HepG2 (cell line): ENCODE measurements around the gene ADGRG6. TPM values are rescaled to one million over a fixed set of nuclear protein-coding genes. Genes with fewer than 3 reads are reported as not detected.

ENCODE experiments used
- SMARCE1 ChIP-seq: fragments of 450-650 bp; IDR thresholded peaks from 2 replicates; pipeline ENCODE4 v1.6.1; 2017; ENCODE audit warnings: borderline replicate concordance
- TEAD2 ChIP-seq: sonication (generic); formaldehyde crosslinking; IDR thresholded peaks from 2 replicates; pipeline ENCODE4 v1.9.0; 2021; ENCODE audit warnings: missing genetic modification reagents
- ZFP1 ChIP-seq: IDR thresholded peaks from 2 replicates; pipeline ENCODE4 v1.6.1; 2016
- polyA plus RNA-seq, 8 experiments: library from polyadenylated mRNA; depleted of rRNA in 3 of 8; stranded (reverse) in 7 of 8; unstranded in 1 of 8; fragments of >200 nt; fragmentation: Illumina TruSeq in 4 of 8; extraction: Trizol in 4 of 8; gene quantifications; 2 replicates each; pipeline versions ENCODE4 v1.2.1 to v1.2.3, GENCODE V29; 2011 to 2016; ENCODE audit warnings: low read depth in 4 of 8, missing spikeins in 1 of 8, mixed read lengths in 1 of 8; ENCODE audit not compliant: insufficient read depth in 1 of 8
- total RNA-seq, 5 experiments: library from RNA; depleted of rRNA; stranded (reverse); fragments of >200 nt; fragmentation: Illumina TruSeq; extraction: Trizol; gene quantifications; 2 replicates each; pipeline ENCODE4 v1.2.3, GENCODE V29; 2016; ENCODE audit warnings: low read depth in 1 of 5
- TF ChIP-seq, protein P1 (sequence below): sonication (generic); formaldehyde crosslinking; IDR thresholded peaks from 2 replicates; pipeline ENCODE4 v1.5.1; 2020; ENCODE audit warnings: mild to moderate bottlenecking, missing genetic modification reagents, borderline replicate concordance
- TF ChIP-seq, protein P2 (sequence below): sonication (generic); formaldehyde crosslinking; IDR thresholded peaks from 2 replicates; pipeline ENCODE4 v1.4.0; 2020; ENCODE audit warnings: missing genetic modification reagents, borderline replicate concordance
- TF ChIP-seq, protein P3 (sequence below): sonication (generic); formaldehyde crosslinking; IDR thresholded peaks from 2 replicates; pipeline ENCODE4 v1.4.0; 2020; ENCODE audit warnings: missing genetic modification reagents
- TF ChIP-seq, protein P4 (sequence below): sonication (generic); formaldehyde crosslinking; IDR thresholded peaks from 2 replicates; pipeline ENCODE4 v1.8.0; 2022; ENCODE audit warnings: mild to moderate bottlenecking, missing genetic modification reagents; ENCODE audit not compliant: insufficient replicate concordance
- TF ChIP-seq, protein P5 (sequence below): sonication (generic); formaldehyde crosslinking; IDR thresholded peaks from 2 replicates; pipeline ENCODE4 v1.4.0; 2020; ENCODE audit warnings: missing genetic modification reagents

The ADGRG6 gene
- total and polyA plus RNA-seq, 2 of the 13 experiments (the other 11 are each of a cell fraction or from before 2014, with no cell fraction given) = 129 to 249 TPM

DNA sequence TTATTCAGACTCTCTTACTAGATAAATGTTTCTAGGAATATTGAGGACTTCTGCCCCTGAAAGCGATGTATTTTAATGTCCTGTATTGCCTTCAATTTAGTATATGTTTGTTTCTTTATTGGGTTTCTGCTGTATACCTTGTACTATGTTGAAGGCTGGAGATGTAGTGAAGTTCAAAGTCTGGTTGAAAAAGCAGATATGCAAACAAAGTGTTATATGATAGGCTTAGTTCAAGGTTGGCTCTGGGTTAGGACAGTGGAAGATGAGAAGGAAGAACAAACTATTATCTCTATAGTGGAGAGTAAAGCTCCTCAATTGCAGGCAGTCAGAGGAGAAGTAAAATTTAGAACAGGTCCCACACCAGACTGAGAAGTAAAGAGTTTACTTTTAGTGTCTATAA is 36.3 kb upstream of the ADGRG6 start (continued):
- TF ChIP-seq, protein P1, sequence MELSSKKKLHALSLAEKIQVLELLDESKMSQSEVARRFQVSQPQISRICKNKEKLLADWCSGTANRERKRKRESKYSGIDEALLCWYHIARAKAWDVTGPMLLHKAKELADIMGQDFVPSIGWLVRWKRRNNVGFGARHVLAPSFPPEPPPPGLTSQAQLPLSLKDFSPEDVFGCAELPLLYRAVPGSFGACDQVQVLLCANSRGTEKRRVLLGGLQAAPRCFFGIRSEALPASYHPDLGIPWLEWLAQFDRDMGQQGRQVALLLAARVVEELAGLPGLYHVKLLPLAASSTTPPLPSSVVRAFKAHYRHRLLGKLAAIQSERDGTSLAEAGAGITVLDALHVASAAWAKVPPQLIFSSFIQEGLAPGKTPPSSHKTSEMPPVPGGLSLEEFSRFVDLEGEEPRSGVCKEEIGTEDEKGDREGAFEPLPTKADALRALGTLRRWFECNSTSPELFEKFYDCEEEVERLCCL = no peak
- TF ChIP-seq, protein P2, sequence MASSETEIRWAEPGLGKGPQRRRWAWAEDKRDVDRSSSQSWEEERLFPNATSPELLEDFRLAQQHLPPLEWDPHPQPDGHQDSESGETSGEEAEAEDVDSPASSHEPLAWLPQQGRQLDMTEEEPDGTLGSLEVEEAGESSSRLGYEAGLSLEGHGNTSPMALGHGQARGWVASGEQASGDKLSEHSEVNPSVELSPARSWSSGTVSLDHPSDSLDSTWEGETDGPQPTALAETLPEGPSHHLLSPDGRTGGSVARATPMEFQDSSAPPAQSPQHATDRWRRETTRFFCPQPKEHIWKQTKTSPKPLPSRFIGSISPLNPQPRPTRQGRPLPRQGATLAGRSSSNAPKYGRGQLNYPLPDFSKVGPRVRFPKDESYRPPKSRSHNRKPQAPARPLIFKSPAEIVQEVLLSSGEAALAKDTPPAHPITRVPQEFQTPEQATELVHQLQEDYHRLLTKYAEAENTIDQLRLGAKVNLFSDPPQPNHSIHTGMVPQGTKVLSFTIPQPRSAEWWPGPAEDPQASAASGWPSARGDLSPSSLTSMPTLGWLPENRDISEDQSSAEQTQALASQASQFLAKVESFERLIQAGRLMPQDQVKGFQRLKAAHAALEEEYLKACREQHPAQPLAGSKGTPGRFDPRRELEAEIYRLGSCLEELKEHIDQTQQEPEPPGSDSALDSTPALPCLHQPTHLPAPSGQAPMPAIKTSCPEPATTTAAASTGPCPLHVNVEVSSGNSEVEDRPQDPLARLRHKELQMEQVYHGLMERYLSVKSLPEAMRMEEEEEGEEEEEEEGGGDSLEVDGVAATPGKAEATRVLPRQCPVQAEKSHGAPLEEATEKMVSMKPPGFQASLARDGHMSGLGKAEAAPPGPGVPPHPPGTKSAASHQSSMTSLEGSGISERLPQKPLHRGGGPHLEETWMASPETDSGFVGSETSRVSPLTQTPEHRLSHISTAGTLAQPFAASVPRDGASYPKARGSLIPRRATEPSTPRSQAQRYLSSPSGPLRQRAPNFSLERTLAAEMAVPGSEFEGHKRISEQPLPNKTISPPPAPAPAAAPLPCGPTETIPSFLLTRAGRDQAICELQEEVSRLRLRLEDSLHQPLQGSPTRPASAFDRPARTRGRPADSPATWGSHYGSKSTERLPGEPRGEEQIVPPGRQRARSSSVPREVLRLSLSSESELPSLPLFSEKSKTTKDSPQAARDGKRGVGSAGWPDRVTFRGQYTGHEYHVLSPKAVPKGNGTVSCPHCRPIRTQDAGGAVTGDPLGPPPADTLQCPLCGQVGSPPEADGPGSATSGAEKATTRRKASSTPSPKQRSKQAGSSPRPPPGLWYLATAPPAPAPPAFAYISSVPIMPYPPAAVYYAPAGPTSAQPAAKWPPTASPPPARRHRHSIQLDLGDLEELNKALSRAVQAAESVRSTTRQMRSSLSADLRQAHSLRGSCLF (CRISPR knock-in tag) = no peak
- TF ChIP-seq, protein P3, sequence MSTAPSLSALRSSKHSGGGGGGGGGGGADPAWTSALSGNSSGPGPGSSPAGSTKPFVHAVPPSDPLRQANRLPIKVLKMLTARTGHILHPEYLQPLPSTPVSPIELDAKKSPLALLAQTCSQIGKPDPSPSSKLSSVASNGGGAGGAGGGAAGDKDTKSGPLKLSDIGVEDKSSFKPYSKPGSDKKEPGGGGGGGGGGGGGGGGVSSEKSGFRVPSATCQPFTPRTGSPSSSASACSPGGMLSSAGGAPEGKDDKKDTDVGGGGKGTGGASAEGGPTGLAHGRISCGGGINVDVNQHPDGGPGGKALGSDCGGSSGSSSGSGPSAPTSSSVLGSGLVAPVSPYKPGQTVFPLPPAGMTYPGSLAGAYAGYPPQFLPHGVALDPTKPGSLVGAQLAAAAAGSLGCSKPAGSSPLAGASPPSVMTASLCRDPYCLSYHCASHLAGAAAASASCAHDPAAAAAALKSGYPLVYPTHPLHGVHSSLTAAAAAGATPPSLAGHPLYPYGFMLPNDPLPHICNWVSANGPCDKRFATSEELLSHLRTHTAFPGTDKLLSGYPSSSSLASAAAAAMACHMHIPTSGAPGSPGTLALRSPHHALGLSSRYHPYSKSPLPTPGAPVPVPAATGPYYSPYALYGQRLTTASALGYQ = peak; percentile 69; the same call in 1 of the 2 replicates
- no peak for TF ChIP-seq TEAD2 (CRISPR knock-in tag)
- TF ChIP-seq ZFP1 (CRISPR knock-in tag) = 0 out of 2 replicates have a peak, but pooled peaks have one; percentile 76
- peak; percentile 18; the same call in 1 of the 2 replicates for TF ChIP-seq SMARCE1
- TF ChIP-seq, protein P4, sequence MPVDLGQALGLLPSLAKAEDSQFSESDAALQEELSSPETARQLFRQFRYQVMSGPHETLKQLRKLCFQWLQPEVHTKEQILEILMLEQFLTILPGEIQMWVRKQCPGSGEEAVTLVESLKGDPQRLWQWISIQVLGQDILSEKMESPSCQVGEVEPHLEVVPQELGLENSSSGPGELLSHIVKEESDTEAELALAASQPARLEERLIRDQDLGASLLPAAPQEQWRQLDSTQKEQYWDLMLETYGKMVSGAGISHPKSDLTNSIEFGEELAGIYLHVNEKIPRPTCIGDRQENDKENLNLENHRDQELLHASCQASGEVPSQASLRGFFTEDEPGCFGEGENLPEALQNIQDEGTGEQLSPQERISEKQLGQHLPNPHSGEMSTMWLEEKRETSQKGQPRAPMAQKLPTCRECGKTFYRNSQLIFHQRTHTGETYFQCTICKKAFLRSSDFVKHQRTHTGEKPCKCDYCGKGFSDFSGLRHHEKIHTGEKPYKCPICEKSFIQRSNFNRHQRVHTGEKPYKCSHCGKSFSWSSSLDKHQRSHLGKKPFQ (CRISPR knock-in tag) = no peak
- TF ChIP-seq, protein P5, sequence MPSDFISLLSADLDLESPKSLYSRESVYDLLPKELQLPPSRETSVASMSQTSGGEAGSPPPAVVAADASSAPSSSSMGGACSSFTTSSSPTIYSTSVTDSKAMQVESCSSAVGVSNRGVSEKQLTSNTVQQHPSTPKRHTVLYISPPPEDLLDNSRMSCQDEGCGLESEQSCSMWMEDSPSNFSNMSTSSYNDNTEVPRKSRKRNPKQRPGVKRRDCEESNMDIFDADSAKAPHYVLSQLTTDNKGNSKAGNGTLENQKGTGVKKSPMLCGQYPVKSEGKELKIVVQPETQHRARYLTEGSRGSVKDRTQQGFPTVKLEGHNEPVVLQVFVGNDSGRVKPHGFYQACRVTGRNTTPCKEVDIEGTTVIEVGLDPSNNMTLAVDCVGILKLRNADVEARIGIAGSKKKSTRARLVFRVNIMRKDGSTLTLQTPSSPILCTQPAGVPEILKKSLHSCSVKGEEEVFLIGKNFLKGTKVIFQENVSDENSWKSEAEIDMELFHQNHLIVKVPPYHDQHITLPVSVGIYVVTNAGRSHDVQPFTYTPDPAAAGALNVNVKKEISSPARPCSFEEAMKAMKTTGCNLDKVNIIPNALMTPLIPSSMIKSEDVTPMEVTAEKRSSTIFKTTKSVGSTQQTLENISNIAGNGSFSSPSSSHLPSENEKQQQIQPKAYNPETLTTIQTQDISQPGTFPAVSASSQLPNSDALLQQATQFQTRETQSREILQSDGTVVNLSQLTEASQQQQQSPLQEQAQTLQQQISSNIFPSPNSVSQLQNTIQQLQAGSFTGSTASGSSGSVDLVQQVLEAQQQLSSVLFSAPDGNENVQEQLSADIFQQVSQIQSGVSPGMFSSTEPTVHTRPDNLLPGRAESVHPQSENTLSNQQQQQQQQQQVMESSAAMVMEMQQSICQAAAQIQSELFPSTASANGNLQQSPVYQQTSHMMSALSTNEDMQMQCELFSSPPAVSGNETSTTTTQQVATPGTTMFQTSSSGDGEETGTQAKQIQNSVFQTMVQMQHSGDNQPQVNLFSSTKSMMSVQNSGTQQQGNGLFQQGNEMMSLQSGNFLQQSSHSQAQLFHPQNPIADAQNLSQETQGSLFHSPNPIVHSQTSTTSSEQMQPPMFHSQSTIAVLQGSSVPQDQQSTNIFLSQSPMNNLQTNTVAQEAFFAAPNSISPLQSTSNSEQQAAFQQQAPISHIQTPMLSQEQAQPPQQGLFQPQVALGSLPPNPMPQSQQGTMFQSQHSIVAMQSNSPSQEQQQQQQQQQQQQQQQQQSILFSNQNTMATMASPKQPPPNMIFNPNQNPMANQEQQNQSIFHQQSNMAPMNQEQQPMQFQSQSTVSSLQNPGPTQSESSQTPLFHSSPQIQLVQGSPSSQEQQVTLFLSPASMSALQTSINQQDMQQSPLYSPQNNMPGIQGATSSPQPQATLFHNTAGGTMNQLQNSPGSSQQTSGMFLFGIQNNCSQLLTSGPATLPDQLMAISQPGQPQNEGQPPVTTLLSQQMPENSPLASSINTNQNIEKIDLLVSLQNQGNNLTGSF (CRISPR knock-in tag) = no peak
